Endodermal cell (in vitro differentiated cells): ENCODE measurements around the gene EEFSEC. TPM values are rescaled to one million over a fixed set of nuclear protein-coding genes. Genes with fewer than 3 reads are reported as not detected.

Experiments used
- DNase-seq: peaks from one replicate; pipeline ENCODE4 v3.0.0-alpha.2; 2017
- H3K27ac ChIP-seq: 2 replicates; pipeline ENCODE4 v1.5.1; 2013; ENCODE audit warnings: mild to moderate bottlenecking, low read depth, low read length, moderate library complexity
- H3K27me3 ChIP-seq: 2 replicates; pipeline ENCODE4 v1.6.1; 2013; ENCODE audit warnings: mild to moderate bottlenecking, low read length, moderate library complexity; ENCODE audit not compliant: insufficient read depth, control insufficient read depth, poor library complexity, severe bottlenecking
- H3K36me3 ChIP-seq: 2 replicates; pipeline ENCODE4 v1.7.0; 2013; ENCODE audit warnings: mild to moderate bottlenecking, low read length, moderate library complexity; ENCODE audit not compliant: control insufficient read depth, insufficient read depth
- H3K4me1 ChIP-seq: one replicate; pipeline ENCODE4 v1.7.0; 2013; ENCODE audit warnings: low read length; ENCODE audit not compliant: control insufficient read depth, insufficient read depth
- H3K4me3 ChIP-seq: 2 replicates; pipeline ENCODE4 v1.5.1; 2013; ENCODE audit warnings: mild to moderate bottlenecking, low read length, moderate library complexity
- H3K9ac ChIP-seq: 2 replicates; pipeline ENCODE4 v1.6.1; 2013; ENCODE audit warnings: mild to moderate bottlenecking, low read length, moderate library complexity; ENCODE audit not compliant: poor library complexity, severe bottlenecking; ENCODE audit errors: extremely low read depth
- H3K9me3 ChIP-seq: 2 replicates; pipeline ENCODE4 v1.6.1; 2013; ENCODE audit warnings: mild to moderate bottlenecking, low read length, moderate library complexity; ENCODE audit not compliant: control insufficient read depth
- H3K27ac Mint-ChIP-seq: 2 replicates; pipeline ENCODE4 v1.8.0; 2020; ENCODE audit warnings: mixed read lengths
- H3K27me3 Mint-ChIP-seq: 2 replicates; pipeline ENCODE4 v1.8.0; 2021; ENCODE audit warnings: mild to moderate bottlenecking, mixed read lengths; ENCODE audit not compliant: insufficient read depth
- H3K36me3 Mint-ChIP-seq: 2 replicates; pipeline ENCODE4 v1.8.0; 2020; ENCODE audit warnings: low read depth, mixed read lengths
- H3K4me1 Mint-ChIP-seq: 2 replicates; pipeline ENCODE4 v1.8.0; 2020; ENCODE audit warnings: mixed read lengths
- H3K4me3 Mint-ChIP-seq: 2 replicates; pipeline ENCODE4 v1.8.0; 2020; ENCODE audit warnings: mild to moderate bottlenecking, moderate library complexity, mixed read lengths
- H3K9me3 Mint-ChIP-seq: 2 replicates; pipeline ENCODE4 v1.8.0; 2020; ENCODE audit warnings: mild to moderate bottlenecking, mixed read lengths
- WGBS, 2 experiments: methylation state at CpG; one replicate each; pipeline versions ENCODE4 v1.1.5 to v1.1.7; 2013; ENCODE audit warnings: missing lambda C conversion rate in 2 of 2, mixed read lengths in 1 of 2; ENCODE audit not compliant: insufficient coverage in 1 of 2, insufficient read length in 1 of 2; 5-methylcytosine and 5-hydroxymethylcytosine counted together
- total RNA-seq, 2 donors: library from RNA; stranded (reverse); fragmentation: NEBNext Ultra II Directional in 1 of 2; extraction: Animal tissue kit (Norgen Biotek cat#: 25700) in 1 of 2; gene quantifications; 2 replicates in 1 of 2; 3 replicates in 1 of 2; pipeline ENCODE4 v1.2.1, GENCODE V29; 2021
- TF ChIP-seq, protein P1 (sequence below): fragments of 200-600 bp; sonication (generic); conservative IDR thresholded peaks from 2 replicates; pipeline ENCODE4 v1.5.0; 2021; ENCODE audit warnings: antibody characterized with exemption, mild to moderate bottlenecking

The EEFSEC gene
- total RNA-seq, 2 donors from 2014 or later: 11.9 to 15.8 TPM

DNA sequence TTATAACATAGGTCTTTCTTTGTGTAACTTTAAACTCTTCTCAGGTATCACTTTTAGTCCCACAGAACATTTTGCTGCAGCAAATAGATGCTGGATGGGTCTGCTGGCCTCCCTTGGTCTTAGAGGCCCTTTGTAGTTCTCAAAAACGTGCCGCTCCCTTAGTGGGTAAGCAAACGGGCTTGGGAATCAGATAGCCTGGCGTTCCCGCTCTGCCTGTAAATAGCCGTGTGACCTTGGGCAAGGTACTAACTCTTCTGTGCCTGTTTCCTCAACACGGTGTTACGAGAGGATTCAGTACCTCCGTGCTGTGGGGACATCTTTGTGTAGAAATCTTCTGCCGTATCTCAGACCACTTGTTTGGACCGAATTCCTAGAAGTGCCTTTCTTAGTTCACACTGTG is 249.0 kb downstream of the EEFSEC start:
- H3K4me1 Mint-ChIP-seq: peaks cover 47% of the 10 kb centered on the region
- H3K27ac Mint-ChIP-seq: no peak overlapping the region
- no peak overlapping the region for H3K4me3 Mint-ChIP-seq
- no peak for DNase-seq
- 85 to 89% methylated on average over 11 of the region's 11 CpGs for WGBS, 2 experiments
- no peaks in the 10 kb centered on the region for H3K27me3 Mint-ChIP-seq
- no peaks in the 10 kb centered on the region for H3K9me3 Mint-ChIP-seq
- Histone ChIP-seq H3K9me3 (no peaks in the 10 kb centered on the region), H3K9ac (no peak overlapping the region), H3K4me3 (no peak overlapping the region), H3K27ac (no peak overlapping the region), H3K27me3 (no peaks in the 10 kb centered on the region), H3K4me1 (peaks cover 32% of the 10 kb centered on the region), H3K36me3 (no peaks in the 10 kb centered on the region)
- TF ChIP-seq, protein P1, sequence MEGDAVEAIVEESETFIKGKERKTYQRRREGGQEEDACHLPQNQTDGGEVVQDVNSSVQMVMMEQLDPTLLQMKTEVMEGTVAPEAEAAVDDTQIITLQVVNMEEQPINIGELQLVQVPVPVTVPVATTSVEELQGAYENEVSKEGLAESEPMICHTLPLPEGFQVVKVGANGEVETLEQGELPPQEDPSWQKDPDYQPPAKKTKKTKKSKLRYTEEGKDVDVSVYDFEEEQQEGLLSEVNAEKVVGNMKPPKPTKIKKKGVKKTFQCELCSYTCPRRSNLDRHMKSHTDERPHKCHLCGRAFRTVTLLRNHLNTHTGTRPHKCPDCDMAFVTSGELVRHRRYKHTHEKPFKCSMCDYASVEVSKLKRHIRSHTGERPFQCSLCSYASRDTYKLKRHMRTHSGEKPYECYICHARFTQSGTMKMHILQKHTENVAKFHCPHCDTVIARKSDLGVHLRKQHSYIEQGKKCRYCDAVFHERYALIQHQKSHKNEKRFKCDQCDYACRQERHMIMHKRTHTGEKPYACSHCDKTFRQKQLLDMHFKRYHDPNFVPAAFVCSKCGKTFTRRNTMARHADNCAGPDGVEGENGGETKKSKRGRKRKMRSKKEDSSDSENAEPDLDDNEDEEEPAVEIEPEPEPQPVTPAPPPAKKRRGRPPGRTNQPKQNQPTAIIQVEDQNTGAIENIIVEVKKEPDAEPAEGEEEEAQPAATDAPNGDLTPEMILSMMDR: no peak
- H3K36me3 Mint-ChIP-seq: no peaks in the 10 kb centered on the region

DNA sequence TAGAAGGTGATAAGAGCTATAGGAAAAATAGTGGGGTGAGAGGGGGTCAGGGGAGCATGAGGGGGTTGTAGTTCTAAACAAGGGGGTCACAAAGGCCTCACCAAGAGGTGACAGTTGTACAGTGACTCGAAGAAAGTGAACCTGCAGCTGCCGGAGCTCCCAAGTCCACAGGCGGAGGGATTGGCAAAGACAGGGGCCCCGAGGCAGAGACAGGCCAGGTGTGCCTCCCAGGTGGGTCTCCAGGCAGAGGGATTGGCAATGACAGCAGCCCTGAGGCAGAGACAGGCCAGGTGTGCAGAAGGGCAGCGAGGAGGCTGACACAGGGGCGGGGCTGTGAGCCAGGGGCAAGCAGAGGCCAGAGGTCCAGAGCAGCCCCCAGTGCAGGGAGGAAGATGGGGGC is 249.7 kb downstream of the EEFSEC start:
- Mint-ChIP-seq H3K27me3 (no peaks in the 10 kb centered on the region), H3K9me3 (no peaks in the 10 kb centered on the region), H3K27ac (no peak overlapping the region), H3K4me3 (no peak overlapping the region), H3K36me3 (no peaks in the 10 kb centered on the region), H3K4me1 (peaks cover 47% of the 10 kb centered on the region)
- H3K9me3 ChIP-seq: no peaks in the 10 kb centered on the region
- no peak overlapping the region for H3K9ac ChIP-seq
- no peaks in the 10 kb centered on the region for H3K27me3 ChIP-seq
- H3K4me1 ChIP-seq: peaks cover 32% of the 10 kb centered on the region
- H3K27ac ChIP-seq: no peak overlapping the region
- H3K4me3 ChIP-seq: no peak overlapping the region
- WGBS, 2 experiments: 94 to 96% methylated on average over 4 to 6 of the region's 6 CpGs
- DNase-seq: no peak
- TF ChIP-seq, protein P1: no peak
- H3K36me3 ChIP-seq: no peaks in the 10 kb centered on the region

DNA sequence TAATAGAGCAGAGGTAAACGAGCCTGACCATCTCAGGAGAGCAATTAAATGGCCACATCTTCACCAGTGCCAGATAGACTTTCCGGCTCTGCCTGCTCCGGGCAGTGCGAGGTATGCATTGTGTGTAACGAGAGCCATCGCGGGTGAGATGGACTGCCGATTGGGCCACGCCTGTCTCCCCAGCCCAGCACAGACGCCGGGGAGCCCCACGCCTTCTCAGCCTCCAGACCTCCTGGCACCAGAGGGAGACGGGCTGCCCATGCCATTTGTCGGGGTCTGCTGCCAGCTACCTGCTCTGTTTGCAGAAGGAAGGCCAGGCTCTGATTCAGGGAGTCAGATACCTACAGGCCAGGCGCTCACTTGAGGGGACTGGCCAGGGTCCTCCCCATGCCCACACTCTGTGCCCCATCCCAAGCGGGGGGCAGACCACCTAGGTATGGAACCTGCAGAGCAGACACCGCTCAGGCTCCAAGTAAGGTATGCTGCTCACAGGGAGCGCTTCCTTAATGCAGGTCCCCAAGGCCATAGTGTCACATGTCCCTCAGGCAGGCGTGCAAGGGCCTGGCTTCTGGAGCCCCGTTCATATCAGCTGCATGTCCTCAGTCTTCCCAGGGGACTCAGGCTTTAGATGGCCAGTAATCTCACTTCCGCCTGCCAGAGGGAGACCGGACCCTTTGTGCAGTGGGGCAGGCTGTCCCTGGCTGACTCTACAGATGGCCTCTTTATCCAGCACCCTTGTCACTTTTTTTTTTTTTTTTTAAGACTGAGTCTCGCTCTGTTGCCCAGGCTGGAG is 251.2 kb downstream of the EEFSEC start:
- no peak for DNase-seq
- H3K9me3 ChIP-seq: no peaks in the 10 kb centered on the region
- TF ChIP-seq, protein P1: no peak
- H3K9ac ChIP-seq: no peak overlapping the region
- Mint-ChIP-seq H3K4me1 (peaks cover 41% of the 10 kb centered on the region), H3K9me3 (no peaks in the 10 kb centered on the region), H3K27ac (no peak overlapping the region), H3K27me3 (no peaks in the 10 kb centered on the region), H3K36me3 (no peaks in the 10 kb centered on the region), H3K4me3 (no peak overlapping the region)
- no peaks in the 10 kb centered on the region for H3K27me3 ChIP-seq
- no peak overlapping the region for H3K27ac ChIP-seq
- no peak overlapping the region for H3K4me3 ChIP-seq
- WGBS, 2 experiments: 87 to 94% methylated on average over 21 to 23 of the region's 23 CpGs
- H3K36me3 ChIP-seq: no peaks in the 10 kb centered on the region
- peaks cover 27% of the 10 kb centered on the region for H3K4me1 ChIP-seq
